Measurements from ENCODE around the gene SASH1. TPM values are rescaled to one million over a fixed set of nuclear protein-coding genes. Genes with fewer than 3 reads are reported as not detected.

The SASH1 gene
- total and polyA plus RNA-seq, 8 donors, result 5.8 to 82.6 (median 16.3) TPM

- H3K27ac ChIP-seq, result peak overlapping the region in 1 of 5 donors; percentile 35
- H3K9me3 ChIP-seq, result no peaks in the 10 kb centered on the region
- no peak overlapping the region for H3K4me3 ChIP-seq
- H3K4me1 ChIP-seq, result peaks cover 0 to 5% (median 1%) of the 10 kb centered on the region in 4 donors
- WGBS, 5 donors, result 92 to 96% (median 95%) methylated on average over 8 to 10 of the region's 10 CpGs
- TF ChIP-seq POLR2A (IDR thresholded peaks at IDR 0.05) (no peak), EP300 (IDR thresholded peaks at IDR 0.05) (no peak), POLR2AphosphoS5 (IDR thresholded peaks at IDR 0.05) (no peak), CTCF (IDR thresholded peaks at IDR 0.05) (no peak)
- DNase-seq, result no peak
- intact Hi-C loops (cut with DNase I; ENCODE audit: low total_unique reads), result no loop called here
- H3K27me3 ChIP-seq, result no peaks in the 10 kb centered on the region
- H3K36me3 ChIP-seq, result peaks cover 8 to 37% (median 30%) of the 10 kb centered on the region in 4 donors
Observed at GRCh38 chr6:148517470-148517869, 174.8 kb downstream of the SASH1 start.

GRCh38 chr6:148518511-148519156 lies 176.0 kb downstream of the SASH1 start:
- H3K36me3 ChIP-seq, result peaks cover 8 to 37% (median 30%) of the 10 kb centered on the region in 4 donors
- TF ChIP-seq POLR2A (IDR thresholded peaks at IDR 0.05) (no peak), POLR2AphosphoS5 (IDR thresholded peaks at IDR 0.05) (no peak), CTCF (IDR thresholded peaks at IDR 0.05) (no peak), EP300 (IDR thresholded peaks at IDR 0.05) (no peak)
- H3K27me3 ChIP-seq, result no peaks in the 10 kb centered on the region
- peak overlapping the region in 2 of 5 donors; percentile 35 to 43 for H3K27ac ChIP-seq
- no peak overlapping the region for H3K4me3 ChIP-seq
- no peaks in the 10 kb centered on the region for H3K9me3 ChIP-seq
- peaks cover 0 to 12% (median 0%) of the 10 kb centered on the region in 4 donors for H3K4me1 ChIP-seq
- intact Hi-C loops (cut with DNase I; ENCODE audit: low total_unique reads), result no loop called here
- no peak for DNase-seq
- 80 to 85% (median 82%) methylated on average over 12 of the region's 12 CpGs for WGBS, 5 donors

GRCh38 chr6:148520109-148520841 lies 177.6 kb downstream of the SASH1 start:
- Histone ChIP-seq H3K4me3 (no peak overlapping the region), H3K27me3 (no peaks in the 10 kb centered on the region), H3K4me1 (peaks cover under 1 to 16% (median 7%) of the 10 kb centered on the region in 4 donors), H3K9me3 (no peaks in the 10 kb centered on the region), H3K27ac (peak overlapping the region in 2 of 5 donors; percentile 60 to 61), H3K36me3 (peaks cover 8 to 41% (median 30%) of the 10 kb centered on the region in 4 donors)
- intact Hi-C loops (cut with DNase I; ENCODE audit: low total_unique reads), result no loop called here
- TF ChIP-seq POLR2AphosphoS5 (IDR thresholded peaks at IDR 0.05), result no peak
- no peak for TF ChIP-seq POLR2A (IDR thresholded peaks at IDR 0.05)
- TF ChIP-seq EP300 (IDR thresholded peaks at IDR 0.05), result no peak
- TF ChIP-seq CTCF (IDR thresholded peaks at IDR 0.05), result no peak
- 87 to 94% (median 92%) methylated on average over 23 of the region's 23 CpGs for WGBS, 5 donors
- DNase-seq, result no peak

- TF ChIP-seq EP300 (IDR thresholded peaks at IDR 0.05), result no peak
- TF ChIP-seq POLR2AphosphoS5 (IDR thresholded peaks at IDR 0.05), result no peak
- no peak for TF ChIP-seq CTCF (IDR thresholded peaks at IDR 0.05)
- TF ChIP-seq POLR2A (IDR thresholded peaks at IDR 0.05), result no peak
- intact Hi-C loops (cut with DNase I; ENCODE audit: low total_unique reads), result no loop called here
- WGBS, 5 donors, result 58 to 80% (median 69%) methylated on average over 5 of the region's 5 CpGs
- H3K27ac ChIP-seq, result peak overlapping the region in 4 of 5 donors; percentile 17 to 61 (median 46)
- no peaks in the 10 kb centered on the region for H3K27me3 ChIP-seq
- H3K4me3 ChIP-seq, result no peak overlapping the region
- peaks cover 8 to 49% (median 37%) of the 10 kb centered on the region in 4 donors for H3K36me3 ChIP-seq
- peaks cover 3 to 22% (median 11%) of the 10 kb centered on the region in 4 donors for H3K4me1 ChIP-seq
- H3K9me3 ChIP-seq, result no peaks in the 10 kb centered on the region
- no peak for DNase-seq
Observed at GRCh38 chr6:148521158-148521557, 178.5 kb downstream of the SASH1 start.
